WTC11 (cell line): ENCODE data around the gene MAGI2. TPM values are rescaled to one million over a fixed set of nuclear protein-coding genes. Genes with fewer than 3 reads are reported as not detected.

Experiments used
- ATAC-seq: fragments of 200-7000 bp; cut with Tn5 transposase; 2 replicates; pipeline ENCODE4 v1.10.0; 2021; ENCODE audit warnings: mild to moderate bottlenecking, moderate library complexity
- Bru-seq: library from RNA; stranded (reverse); fragments of 400-500 nt; gene quantifications from one replicate; lab custom pipeline; 2021; lab: Mats Ljungman, UMichigan
- CTCF ChIA-PET: fragments of 300-600 bp; sonication (Branson Sonifier 250); formaldehyde crosslinking; loops from one replicate; lab custom pipeline; 2021; ENCODE audit warnings: antibody characterized with exemption; lab: Charles Lee
- POLR2A ChIA-PET: fragments of 350-600 bp; sonication (Branson Sonifier 250); formaldehyde crosslinking; loops from one replicate; lab custom pipeline; 2021; ENCODE audit warnings: antibody characterized with exemption; lab: Charles Lee
- DNase-seq: peaks from one replicate; pipeline ENCODE4 v3.0.0; 2021; ENCODE audit warnings: low spot score
- H3K27ac Mint-ChIP-seq: 2 replicates; pipeline ENCODE4 v1.8.0; 2021; ENCODE audit warnings: mixed read lengths
- H3K27me3 Mint-ChIP-seq: 2 replicates; pipeline ENCODE4 v1.8.0; 2021; ENCODE audit warnings: low read depth, mild to moderate bottlenecking, moderate library complexity, mixed read lengths
- H3K36me3 Mint-ChIP-seq: 2 replicates; pipeline ENCODE4 v1.8.0; 2021; ENCODE audit warnings: mixed read lengths
- H3K4me1 Mint-ChIP-seq: 2 replicates; pipeline ENCODE4 v1.8.0; 2022; ENCODE audit warnings: mixed read lengths
- H3K4me3 Mint-ChIP-seq: 2 replicates; pipeline ENCODE4 v1.8.0; 2021; ENCODE audit warnings: mild to moderate bottlenecking, moderate library complexity, mixed read lengths
- H3K9me3 Mint-ChIP-seq: 2 replicates; pipeline ENCODE4 v1.8.0; 2021; ENCODE audit warnings: mixed read lengths
- CREB1 ChIP-seq: sonication (generic); formaldehyde crosslinking; IDR thresholded peaks from 2 replicates; pipeline ENCODE4 v1.8.0; 2023; ENCODE audit warnings: mild to moderate bottlenecking, missing genetic modification reagents
- NR1H2 ChIP-seq: sonication (generic); formaldehyde crosslinking; IDR thresholded peaks from 2 replicates; pipeline ENCODE4 v1.9.0; 2021; ENCODE audit warnings: mild to moderate bottlenecking, moderate library complexity, missing genetic modification reagents
- SOX15 ChIP-seq: fragments of 250-450 bp; sonication (Bioruptor Pico); IDR thresholded peaks from 2 replicates; pipeline ENCODE4 v1.9.0; 2021; ENCODE audit warnings: mild to moderate bottlenecking
- ZNF138 ChIP-seq: sonication (generic); formaldehyde crosslinking; conservative IDR thresholded peaks from 2 replicates; pipeline ENCODE4 v1.8.1; 2022; ENCODE audit warnings: mild to moderate bottlenecking, moderate library complexity, missing genetic modification reagents
- ZNF263 ChIP-seq: sonication (generic); formaldehyde crosslinking; IDR thresholded peaks from 2 replicates; pipeline ENCODE4 v1.8.1; 2022; ENCODE audit warnings: low read depth, mild to moderate bottlenecking, moderate library complexity, missing genetic modification reagents
- long read RNA-seq, 3 experiments: library from RNA in 1 of 3; library from capped mRNA in 1 of 3; library from polyadenylated mRNA in 1 of 3; unstranded in 2 of 3; stranded (forward) in 1 of 3; transcript quantifications; one replicate each; pipeline ENCODE4 v2.0.0, GENCODE V29; 2021
- total RNA-seq: library from RNA; stranded (reverse); gene quantifications from 3 replicates; pipeline ENCODE4 v1.2.3, GENCODE V29; 2021
- TF ChIP-seq, protein P1 (sequence below): fragments of 250-450 bp; sonication (Bioruptor Pico); IDR thresholded peaks from 2 replicates; pipeline ENCODE4 v1.9.0; 2021; ENCODE audit warnings: mild to moderate bottlenecking, borderline replicate concordance
- TF ChIP-seq, protein P2 (sequence below): sonication (generic); formaldehyde crosslinking; IDR thresholded peaks from 2 replicates; pipeline ENCODE4 v1.8.0; 2023; ENCODE audit warnings: mild to moderate bottlenecking, missing genetic modification reagents
- TF ChIP-seq, protein P3 (sequence below): fragments of 250-450 bp; sonication (Bioruptor Pico); IDR thresholded peaks from 2 replicates; pipeline ENCODE4 v1.9.0; 2021; ENCODE audit warnings: mild to moderate bottlenecking
- TF ChIP-seq, protein P4 (sequence below): sonication (generic); formaldehyde crosslinking; IDR thresholded peaks from 2 replicates; pipeline ENCODE4 v1.8.1; 2023; ENCODE audit warnings: mild to moderate bottlenecking, missing genetic modification reagents
- TF ChIP-seq, protein P5 (sequence below): sonication (generic); formaldehyde crosslinking; IDR thresholded peaks from 2 replicates; pipeline ENCODE4 v1.8.0; 2022; ENCODE audit warnings: mild to moderate bottlenecking, missing genetic modification reagents
- TF ChIP-seq, protein P6 (sequence below): sonication (generic); formaldehyde crosslinking; IDR thresholded peaks from 2 replicates; pipeline ENCODE4 v1.8.1; 2023; ENCODE audit warnings: mild to moderate bottlenecking, moderate library complexity, missing genetic modification reagents
- TF ChIP-seq, protein P7 (sequence below): sonication (generic); formaldehyde crosslinking; IDR thresholded peaks from 2 replicates; pipeline ENCODE4 v1.8.1; 2022; ENCODE audit warnings: missing genetic modification reagents, borderline replicate concordance

The MAGI2 gene
- total RNA-seq (26.6 to 32.2 TPM (median 29.2 TPM) in 3 replicates), Bru-seq, nascent RNA (percentile 65 among the genes with signal in this experiment)
- long read RNA-seq, experiment 1, full-length matches to known transcripts: 13 of 53 reads
- long read RNA-seq, experiment 1, partial matches to known transcripts: 8 of 53 reads
- long read RNA-seq, experiment 1, other reads (novel, unspliced or antisense): 32 of 53 reads
- long read RNA-seq, experiment 2, partial matches to known transcripts: 5 of 30 reads
- long read RNA-seq, experiment 2, other reads (novel, unspliced or antisense): 24 of 30 reads
- long read RNA-seq, experiment 3, partial matches to known transcripts: 5 of 10 reads
- long read RNA-seq, experiment 3, other reads (novel, unspliced or antisense): 2 of 10 reads

DNA sequence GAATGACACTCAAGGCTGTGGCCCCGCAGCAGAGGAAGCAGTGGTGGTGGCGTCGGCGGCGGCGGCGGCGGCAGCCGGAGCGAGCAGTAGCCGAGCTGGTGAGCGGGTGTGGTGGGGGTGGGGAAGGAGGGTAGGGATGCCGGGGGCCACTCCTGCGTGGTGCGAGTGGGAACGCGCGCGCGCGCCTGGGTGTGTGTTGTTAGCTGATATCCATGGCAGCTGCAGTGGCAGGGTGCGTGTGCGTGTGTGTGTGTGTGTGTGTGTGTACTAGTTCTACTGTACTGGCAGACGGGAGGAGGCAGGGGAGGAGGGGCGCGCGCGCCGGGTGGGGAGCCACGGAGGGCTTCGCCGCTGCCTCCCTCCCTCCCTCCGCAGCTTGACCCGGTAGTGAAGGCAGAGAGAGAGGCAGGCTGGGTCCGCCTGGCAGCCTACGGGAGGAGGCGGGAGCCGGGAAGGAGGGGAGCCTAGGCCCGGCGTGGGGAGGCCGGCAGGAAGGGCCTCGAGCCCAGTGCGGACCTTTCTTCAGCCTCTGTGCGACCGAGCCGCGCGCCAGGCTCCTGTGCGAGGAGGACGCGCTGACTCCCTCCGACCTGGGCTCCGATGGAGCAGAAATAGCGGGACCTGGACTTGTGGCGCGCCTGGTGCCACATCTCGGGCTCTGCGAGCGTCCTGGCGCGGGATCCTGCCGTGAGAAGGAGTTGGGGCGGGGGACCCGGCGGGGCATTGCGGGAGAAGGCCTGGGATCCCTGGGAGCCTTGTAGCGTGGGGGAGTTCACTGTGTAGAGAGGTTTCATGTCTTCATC is at the start of gene MAGI2:
Gene MAGI2 (minus strand): TSS at position 110 of the 803 bp plus-strand sequence. CDS start 347 bp downstream, outside the sequence.
- Mint-ChIP-seq H3K27ac (no peak within 1 kb of the TSS), H3K27me3 (peaks cover 89% of the 10 kb centered on the region), H3K4me1 (peaks cover 17% of the 10 kb centered on the region)

DNA sequence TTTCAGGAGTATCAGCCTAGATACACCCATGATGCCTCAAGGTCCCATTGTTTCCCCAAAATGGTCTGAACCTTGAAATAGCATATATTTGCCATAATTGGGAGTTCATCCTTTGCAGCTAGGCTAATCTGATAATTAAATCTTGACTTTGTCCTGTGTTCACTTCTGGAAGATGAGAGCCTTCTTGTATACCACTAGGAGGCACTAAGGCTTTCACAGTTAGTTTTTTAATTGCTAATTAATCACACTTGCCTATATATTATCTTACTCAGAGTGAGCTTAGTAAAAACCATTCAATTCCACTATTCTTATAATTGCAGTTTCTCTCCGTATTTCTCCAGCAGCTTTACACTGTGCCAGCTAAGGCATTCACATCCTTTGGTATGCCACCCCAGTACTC is 48.7 kb upstream of the MAGI2 start:
- H3K4me3 Mint-ChIP-seq: no peak overlapping the region
- no peaks in the 10 kb centered on the region for H3K36me3 Mint-ChIP-seq
- ATAC-seq: no peak
- H3K27ac Mint-ChIP-seq: no peak overlapping the region
- peaks cover 14% of the 10 kb centered on the region for H3K4me1 Mint-ChIP-seq
- H3K27me3 Mint-ChIP-seq: no peaks in the 10 kb centered on the region; the same call in 1 of the 2 replicates
- ChIA-PET CTCF (no interaction called here), POLR2A (no interaction called here)
- H3K9me3 Mint-ChIP-seq: no peaks in the 10 kb centered on the region
- no peak for DNase-seq
- TF ChIP-seq, protein P1, sequence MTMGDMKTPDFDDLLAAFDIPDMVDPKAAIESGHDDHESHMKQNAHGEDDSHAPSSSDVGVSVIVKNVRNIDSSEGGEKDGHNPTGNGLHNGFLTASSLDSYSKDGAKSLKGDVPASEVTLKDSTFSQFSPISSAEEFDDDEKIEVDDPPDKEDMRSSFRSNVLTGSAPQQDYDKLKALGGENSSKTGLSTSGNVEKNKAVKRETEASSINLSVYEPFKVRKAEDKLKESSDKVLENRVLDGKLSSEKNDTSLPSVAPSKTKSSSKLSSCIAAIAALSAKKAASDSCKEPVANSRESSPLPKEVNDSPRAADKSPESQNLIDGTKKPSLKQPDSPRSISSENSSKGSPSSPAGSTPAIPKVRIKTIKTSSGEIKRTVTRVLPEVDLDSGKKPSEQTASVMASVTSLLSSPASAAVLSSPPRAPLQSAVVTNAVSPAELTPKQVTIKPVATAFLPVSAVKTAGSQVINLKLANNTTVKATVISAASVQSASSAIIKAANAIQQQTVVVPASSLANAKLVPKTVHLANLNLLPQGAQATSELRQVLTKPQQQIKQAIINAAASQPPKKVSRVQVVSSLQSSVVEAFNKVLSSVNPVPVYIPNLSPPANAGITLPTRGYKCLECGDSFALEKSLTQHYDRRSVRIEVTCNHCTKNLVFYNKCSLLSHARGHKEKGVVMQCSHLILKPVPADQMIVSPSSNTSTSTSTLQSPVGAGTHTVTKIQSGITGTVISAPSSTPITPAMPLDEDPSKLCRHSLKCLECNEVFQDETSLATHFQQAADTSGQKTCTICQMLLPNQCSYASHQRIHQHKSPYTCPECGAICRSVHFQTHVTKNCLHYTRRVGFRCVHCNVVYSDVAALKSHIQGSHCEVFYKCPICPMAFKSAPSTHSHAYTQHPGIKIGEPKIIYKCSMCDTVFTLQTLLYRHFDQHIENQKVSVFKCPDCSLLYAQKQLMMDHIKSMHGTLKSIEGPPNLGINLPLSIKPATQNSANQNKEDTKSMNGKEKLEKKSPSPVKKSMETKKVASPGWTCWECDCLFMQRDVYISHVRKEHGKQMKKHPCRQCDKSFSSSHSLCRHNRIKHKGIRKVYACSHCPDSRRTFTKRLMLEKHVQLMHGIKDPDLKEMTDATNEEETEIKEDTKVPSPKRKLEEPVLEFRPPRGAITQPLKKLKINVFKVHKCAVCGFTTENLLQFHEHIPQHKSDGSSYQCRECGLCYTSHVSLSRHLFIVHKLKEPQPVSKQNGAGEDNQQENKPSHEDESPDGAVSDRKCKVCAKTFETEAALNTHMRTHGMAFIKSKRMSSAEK (CRISPR knock-in tag): no peak
- TF ChIP-seq, protein P2, sequence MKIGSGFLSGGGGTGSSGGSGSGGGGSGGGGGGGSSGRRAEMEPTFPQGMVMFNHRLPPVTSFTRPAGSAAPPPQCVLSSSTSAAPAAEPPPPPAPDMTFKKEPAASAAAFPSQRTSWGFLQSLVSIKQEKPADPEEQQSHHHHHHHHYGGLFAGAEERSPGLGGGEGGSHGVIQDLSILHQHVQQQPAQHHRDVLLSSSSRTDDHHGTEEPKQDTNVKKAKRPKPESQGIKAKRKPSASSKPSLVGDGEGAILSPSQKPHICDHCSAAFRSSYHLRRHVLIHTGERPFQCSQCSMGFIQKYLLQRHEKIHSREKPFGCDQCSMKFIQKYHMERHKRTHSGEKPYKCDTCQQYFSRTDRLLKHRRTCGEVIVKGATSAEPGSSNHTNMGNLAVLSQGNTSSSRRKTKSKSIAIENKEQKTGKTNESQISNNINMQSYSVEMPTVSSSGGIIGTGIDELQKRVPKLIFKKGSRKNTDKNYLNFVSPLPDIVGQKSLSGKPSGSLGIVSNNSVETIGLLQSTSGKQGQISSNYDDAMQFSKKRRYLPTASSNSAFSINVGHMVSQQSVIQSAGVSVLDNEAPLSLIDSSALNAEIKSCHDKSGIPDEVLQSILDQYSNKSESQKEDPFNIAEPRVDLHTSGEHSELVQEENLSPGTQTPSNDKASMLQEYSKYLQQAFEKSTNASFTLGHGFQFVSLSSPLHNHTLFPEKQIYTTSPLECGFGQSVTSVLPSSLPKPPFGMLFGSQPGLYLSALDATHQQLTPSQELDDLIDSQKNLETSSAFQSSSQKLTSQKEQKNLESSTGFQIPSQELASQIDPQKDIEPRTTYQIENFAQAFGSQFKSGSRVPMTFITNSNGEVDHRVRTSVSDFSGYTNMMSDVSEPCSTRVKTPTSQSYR (CRISPR knock-in tag): no peak

More for the DNA sequence above, at the start of gene MAGI2:
- CTCF ChIA-PET: interaction anchor here (0.7 to 1.2 kb wide), 2 partner anchors 32 to 156 kb away, joined by 3 to 7 read pairs; no protein-coding TSS in a partner anchor
- 0 out of 2 replicates have a peak, but pooled peaks have one; percentile 24 for TF ChIP-seq ZNF263 (CRISPR knock-in tag)
- TF ChIP-seq, protein P3, sequence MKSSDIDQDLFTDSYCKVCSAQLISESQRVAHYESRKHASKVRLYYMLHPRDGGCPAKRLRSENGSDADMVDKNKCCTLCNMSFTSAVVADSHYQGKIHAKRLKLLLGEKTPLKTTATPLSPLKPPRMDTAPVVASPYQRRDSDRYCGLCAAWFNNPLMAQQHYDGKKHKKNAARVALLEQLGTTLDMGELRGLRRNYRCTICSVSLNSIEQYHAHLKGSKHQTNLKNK (CRISPR knock-in tag): no peak
- TF ChIP-seq, protein P4, sequence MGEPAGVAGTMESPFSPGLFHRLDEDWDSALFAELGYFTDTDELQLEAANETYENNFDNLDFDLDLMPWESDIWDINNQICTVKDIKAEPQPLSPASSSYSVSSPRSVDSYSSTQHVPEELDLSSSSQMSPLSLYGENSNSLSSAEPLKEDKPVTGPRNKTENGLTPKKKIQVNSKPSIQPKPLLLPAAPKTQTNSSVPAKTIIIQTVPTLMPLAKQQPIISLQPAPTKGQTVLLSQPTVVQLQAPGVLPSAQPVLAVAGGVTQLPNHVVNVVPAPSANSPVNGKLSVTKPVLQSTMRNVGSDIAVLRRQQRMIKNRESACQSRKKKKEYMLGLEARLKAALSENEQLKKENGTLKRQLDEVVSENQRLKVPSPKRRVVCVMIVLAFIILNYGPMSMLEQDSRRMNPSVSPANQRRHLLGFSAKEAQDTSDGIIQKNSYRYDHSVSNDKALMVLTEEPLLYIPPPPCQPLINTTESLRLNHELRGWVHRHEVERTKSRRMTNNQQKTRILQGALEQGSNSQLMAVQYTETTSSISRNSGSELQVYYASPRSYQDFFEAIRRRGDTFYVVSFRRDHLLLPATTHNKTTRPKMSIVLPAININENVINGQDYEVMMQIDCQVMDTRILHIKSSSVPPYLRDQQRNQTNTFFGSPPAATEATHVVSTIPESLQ (CRISPR knock-in tag): no peak
- TF ChIP-seq ZNF138 (CRISPR knock-in tag): no peak
- TF ChIP-seq SOX15: no peak
- TF ChIP-seq, protein P5, sequence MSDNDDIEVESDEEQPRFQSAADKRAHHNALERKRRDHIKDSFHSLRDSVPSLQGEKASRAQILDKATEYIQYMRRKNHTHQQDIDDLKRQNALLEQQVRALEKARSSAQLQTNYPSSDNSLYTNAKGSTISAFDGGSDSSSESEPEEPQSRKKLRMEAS (CRISPR knock-in tag): peak; percentile 46; the same call in 1 of the 2 replicates
- TF ChIP-seq, protein P2 (CRISPR knock-in tag): 0 out of 2 replicates have a peak, but pooled peaks have one; percentile 48
- TF ChIP-seq, protein P6, sequence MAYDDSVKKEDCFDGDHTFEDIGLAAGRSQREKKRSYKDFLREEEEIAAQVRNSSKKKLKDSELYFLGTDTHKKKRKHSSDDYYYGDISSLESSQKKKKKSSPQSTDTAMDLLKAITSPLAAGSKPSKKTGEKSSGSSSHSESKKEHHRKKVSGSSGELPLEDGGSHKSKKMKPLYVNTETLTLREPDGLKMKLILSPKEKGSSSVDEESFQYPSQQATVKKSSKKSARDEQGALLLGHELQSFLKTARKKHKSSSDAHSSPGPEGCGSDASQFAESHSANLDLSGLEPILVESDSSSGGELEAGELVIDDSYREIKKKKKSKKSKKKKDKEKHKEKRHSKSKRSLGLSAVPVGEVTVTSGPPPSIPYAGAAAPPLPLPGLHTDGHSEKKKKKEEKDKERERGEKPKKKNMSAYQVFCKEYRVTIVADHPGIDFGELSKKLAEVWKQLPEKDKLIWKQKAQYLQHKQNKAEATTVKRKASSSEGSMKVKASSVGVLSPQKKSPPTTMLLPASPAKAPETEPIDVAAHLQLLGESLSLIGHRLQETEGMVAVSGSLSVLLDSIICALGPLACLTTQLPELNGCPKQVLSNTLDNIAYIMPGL (CRISPR knock-in tag): 0 out of 2 replicates have a peak, but pooled peaks have one; percentile 28
- TF ChIP-seq CREB1 (CRISPR knock-in tag): no peak
- TF ChIP-seq, protein P7, sequence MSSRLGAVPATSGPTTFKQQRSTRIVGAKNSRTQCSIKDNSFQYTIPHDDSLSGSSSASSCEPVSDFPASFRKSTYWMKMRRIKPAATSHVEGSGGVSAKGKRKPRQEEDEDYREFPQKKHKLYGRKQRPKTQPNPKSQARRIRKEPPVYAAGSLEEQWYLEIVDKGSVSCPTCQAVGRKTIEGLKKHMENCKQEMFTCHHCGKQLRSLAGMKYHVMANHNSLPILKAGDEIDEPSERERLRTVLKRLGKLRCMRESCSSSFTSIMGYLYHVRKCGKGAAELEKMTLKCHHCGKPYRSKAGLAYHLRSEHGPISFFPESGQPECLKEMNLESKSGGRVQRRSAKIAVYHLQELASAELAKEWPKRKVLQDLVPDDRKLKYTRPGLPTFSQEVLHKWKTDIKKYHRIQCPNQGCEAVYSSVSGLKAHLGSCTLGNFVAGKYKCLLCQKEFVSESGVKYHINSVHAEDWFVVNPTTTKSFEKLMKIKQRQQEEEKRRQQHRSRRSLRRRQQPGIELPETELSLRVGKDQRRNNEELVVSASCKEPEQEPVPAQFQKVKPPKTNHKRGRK (CRISPR knock-in tag): no peak
- no peak for TF ChIP-seq NR1H2 (CRISPR knock-in tag)
- peak; percentile 40 for ATAC-seq
- H3K9me3 Mint-ChIP-seq: no peaks in the 10 kb centered on the region
- peak; percentile 60 for DNase-seq
- peak within 1 kb of the TSS; percentile 94 for H3K4me3 Mint-ChIP-seq
- POLR2A ChIA-PET: no interaction called here
- H3K36me3 Mint-ChIP-seq: no peaks in the 10 kb centered on the region
